CD14-positive monocyte (primary cell): Measurements from ENCODE around the gene GFI1. TPM values are rescaled to one million over a fixed set of nuclear protein-coding genes. Genes with fewer than 3 reads are reported as not detected.

Experiments
- DNase-seq, 3 donors: peaks; one replicate each; pipeline ENCODE4 v3.0.0-alpha.2; 2011 to 2022
- H2AFZ ChIP-seq: 2 replicates; pipeline ENCODE4 v1.6.0; 2012; ENCODE audit warnings: mild to moderate bottlenecking, low read depth, low read length, inconsistent platforms; ENCODE audit not compliant: insufficient read depth, poor library complexity, severe bottlenecking
- H3K27ac ChIP-seq, 2 donors: 1 replicate in 1 of 2; 2 replicates in 1 of 2; pipeline ENCODE4 v1.5.1; 2012 to 2013; ENCODE audit warnings: low read length in 2 of 2, control low read depth in 1 of 2, inconsistent platforms in 1 of 2, low read depth in 1 of 2, mild to moderate bottlenecking in 1 of 2
- H3K27me3 ChIP-seq, 2 donors: one replicate each; pipeline versions ENCODE4 v1.6.0 to v1.6.1; 2011 to 2013; ENCODE audit warnings: low read length in 2 of 2; ENCODE audit not compliant: control insufficient read depth in 2 of 2, insufficient read depth in 2 of 2
- H3K36me3 ChIP-seq, 2 donors: replicated peaks in 1 of 2; 1 replicate in 1 of 2; 2 replicates in 1 of 2; pipeline versions ENCODE4 v1.5.1 to v1.6.1; 2012 to 2013; ENCODE audit warnings: low read length in 2 of 2, control low read depth in 1 of 2, inconsistent platforms in 1 of 2, mild to moderate bottlenecking in 1 of 2; ENCODE audit not compliant: insufficient read depth in 2 of 2, control insufficient read depth in 1 of 2
- H3K4me1 ChIP-seq, 2 donors: 1 replicate in 1 of 2; 2 replicates in 1 of 2; pipeline versions ENCODE4 v1.5.1 to v1.6.1; 2012 to 2013; ENCODE audit warnings: low read length in 2 of 2, control low read depth in 1 of 2, inconsistent platforms in 1 of 2, mild to moderate bottlenecking in 1 of 2, moderate library complexity in 1 of 2; ENCODE audit not compliant: insufficient read depth in 2 of 2, control insufficient read depth in 1 of 2
- H3K4me2 ChIP-seq: replicated peaks from 2 replicates; pipeline ENCODE3; 2012; ENCODE audit warnings: low read length, moderate library complexity, mild to moderate bottlenecking; ENCODE audit not compliant: poor library complexity, severe bottlenecking; ENCODE audit errors: extremely low read depth
- H3K4me3 ChIP-seq, 3 experiments: fragments of 200-600 bp in 1 of 3; sonication (generic) in 1 of 3; replicated peaks in 1 of 3; 1 replicate in 2 of 3; 2 replicates in 1 of 3; pipeline ENCODE4 v1.5.1; 2011 to 2013; ENCODE audit warnings: low read length in 3 of 3, mild to moderate bottlenecking in 3 of 3, control low read depth in 2 of 3, low read depth in 2 of 3, inconsistent platforms in 1 of 3, moderate library complexity in 1 of 3
- H3K79me2 ChIP-seq: 2 replicates; pipeline ENCODE4 v1.6.0; 2012; ENCODE audit warnings: mild to moderate bottlenecking, control low read depth, inconsistent platforms, low read length, moderate library complexity; ENCODE audit not compliant: insufficient read depth
- H3K9ac ChIP-seq: 2 replicates; pipeline ENCODE4 v1.6.0; 2017; ENCODE audit warnings: low read length, mild to moderate bottlenecking; ENCODE audit not compliant: insufficient read depth, poor library complexity, severe bottlenecking
- H3K9me3 ChIP-seq, 2 donors: replicated peaks in 1 of 2; 1 replicate in 1 of 2; 2 replicates in 1 of 2; pipeline versions ENCODE4 v1.5.1 to v1.6.1; 2012 to 2013; ENCODE audit warnings: low read length in 2 of 2, control low read depth in 1 of 2; ENCODE audit not compliant: control insufficient read depth in 1 of 2, insufficient read depth in 1 of 2
- H4K20me1 ChIP-seq: 2 replicates; pipeline ENCODE4 v1.6.0; 2012; ENCODE audit warnings: mild to moderate bottlenecking, low read length, control low read depth, moderate library complexity; ENCODE audit not compliant: insufficient read depth
- H3K27ac Mint-ChIP-seq, 7 donors: one replicate each; pipeline ENCODE4 v1.8.0; 2020; ENCODE audit warnings: mild to moderate bottlenecking in 7 of 7, mixed read lengths in 7 of 7, moderate library complexity in 6 of 7, inconsistent platforms in 2 of 7
- H3K27me3 Mint-ChIP-seq, 3 donors: one replicate each; pipeline ENCODE4 v1.8.0; 2021 to 2022; ENCODE audit warnings: low read depth in 3 of 3, mild to moderate bottlenecking in 3 of 3, mixed read lengths in 3 of 3, moderate library complexity in 3 of 3, inconsistent platforms in 1 of 3
- H3K36me3 Mint-ChIP-seq, 2 donors: one replicate each; pipeline ENCODE4 v1.8.0; 2020; ENCODE audit warnings: mixed read lengths in 2 of 2, inconsistent platforms in 1 of 2, mild to moderate bottlenecking in 1 of 2
- H3K4me1 Mint-ChIP-seq: one replicate; pipeline ENCODE4 v1.8.0; 2020; ENCODE audit warnings: mild to moderate bottlenecking, mixed read lengths
- H3K4me3 Mint-ChIP-seq, 2 donors: one replicate each; pipeline ENCODE4 v1.8.0; 2020; ENCODE audit warnings: mild to moderate bottlenecking in 2 of 2, mixed read lengths in 2 of 2, moderate library complexity in 1 of 2
- H3K9me3 Mint-ChIP-seq, 7 donors: one replicate each; pipeline ENCODE4 v1.8.0; 2020 to 2022; ENCODE audit warnings: mixed read lengths in 7 of 7, mild to moderate bottlenecking in 6 of 7, moderate library complexity in 6 of 7, inconsistent platforms in 2 of 7
- CTCF ChIP-seq: fragments of 200-600 bp; IDR thresholded peaks from one replicate; pipeline ENCODE4 v1.8.0; 2022; ENCODE audit warnings: antibody characterized with exemption, mild to moderate bottlenecking
- WGBS: methylation state at CpG from one replicate; pipeline ENCODE4 v1.1.5; 2013; ENCODE audit warnings: missing lambda C conversion rate; ENCODE audit not compliant: insufficient coverage; 5-methylcytosine and 5-hydroxymethylcytosine counted together
- intact Hi-C, 2 donors: fragments of 100-400 bp; cut with micrococcal nuclease; formaldehyde crosslinking; loops; one replicate each; pipeline versions ENCODE4 v1.15.0 to v1.15.1; 2023
- polyA plus RNA-seq, 3 donors: library from polyadenylated mRNA; depleted of rRNA in 1 of 3; unstranded in 2 of 3; stranded (reverse) in 1 of 3; fragments of 300-500 nt in 2 of 3; fragments of >200 nt in 1 of 3; fragmentation: Illumina TruSeq in 2 of 3; gene quantifications; 1 replicate in 2 of 3; 2 replicates in 1 of 3; pipeline ENCODE4 v1.2.3, GENCODE V29; 2012 to 2021

The GFI1 gene
- polyA plus RNA-seq, 3 donors = 0.35 TPM; not detected in 2

GRCh38 chr1:92488832-92489231 lies 2.1 kb upstream of the GFI1 start:
- Mint-ChIP-seq H3K4me3 (no peak overlapping the region), H3K27me3 (peaks cover 7 to 22% (median 12%) of the 10 kb centered on the region in 3 donors), H3K36me3 (peaks cover 0 to 3% of the 10 kb centered on the region in 2 donors), H3K4me1 (peaks cover 21% of the 10 kb centered on the region), H3K27ac (no peak overlapping the region), H3K9me3 (peaks cover 0 to 4% (median 3%) of the 10 kb centered on the region in 7 donors)
- TF ChIP-seq CTCF = no peak
- H3K4me2 ChIP-seq = no peak overlapping the region
- H3K79me2 ChIP-seq = peaks cover 26% of the 10 kb centered on the region
- H3K9ac ChIP-seq = no peak overlapping the region
- intact Hi-C loops = loop anchor here in 1 of 2 donors (10.0 kb wide), 1 partner anchor 184 kb away; no protein-coding TSS in a partner anchor
- no peaks in the 10 kb centered on the region for H3K9me3 ChIP-seq
- no peak overlapping the region for H2AFZ ChIP-seq
- no peak for DNase-seq
- H3K4me1 ChIP-seq = peaks cover 20 to 27% of the 10 kb centered on the region in 2 donors
- no peaks in the 10 kb centered on the region for H3K36me3 ChIP-seq
- no peak overlapping the region for H3K27ac ChIP-seq
- WGBS = 100% methylated on average over 1 of the region's 3 CpGs
- H4K20me1 ChIP-seq = no peaks in the 10 kb centered on the region
- no peak overlapping the region for H3K4me3 ChIP-seq
- peaks cover 0 to 15% of the 10 kb centered on the region in 2 donors for H3K27me3 ChIP-seq

GRCh38 chr1:92488416-92488815 lies 1.7 kb upstream of the GFI1 start:
- Histone ChIP-seq H3K9me3 (no peaks in the 10 kb centered on the region), H3K9ac (no peak overlapping the region), H2AFZ (no peak overlapping the region), H3K4me1 (peaks cover 24 to 31% of the 10 kb centered on the region in 2 donors), H3K4me3 (no peak overlapping the region), H4K20me1 (no peaks in the 10 kb centered on the region), H3K4me2 (no peak overlapping the region), H3K27me3 (peaks cover 0 to 19% of the 10 kb centered on the region in 2 donors), H3K36me3 (no peaks in the 10 kb centered on the region), H3K27ac (no peak overlapping the region), H3K79me2 (peaks cover 30% of the 10 kb centered on the region)
- H3K27me3 Mint-ChIP-seq = peaks cover 10 to 26% (median 14%) of the 10 kb centered on the region in 3 donors
- peaks cover 0 to 3% of the 10 kb centered on the region in 2 donors for H3K36me3 Mint-ChIP-seq
- peak overlapping the region in 1 of 2 donors; percentile 42 for H3K4me3 Mint-ChIP-seq
- no peak for DNase-seq
- no peak for TF ChIP-seq CTCF
- H3K9me3 Mint-ChIP-seq = peaks cover 0 to 6% (median 3%) of the 10 kb centered on the region in 7 donors
- no peak overlapping the region for H3K27ac Mint-ChIP-seq
- H3K4me1 Mint-ChIP-seq = peaks cover 24% of the 10 kb centered on the region
- intact Hi-C loops = loop anchor here in 1 of 2 donors (10.0 kb wide), 1 partner anchor 184 kb away; no protein-coding TSS in a partner anchor
- WGBS = no CpG with 5 or more reads among the region's 3 CpGs
